Fibroblast of the aortic adventitia (primary cell): ENCODE results near the gene PLXDC1. TPM values are rescaled to one million over a fixed set of nuclear protein-coding genes. Genes with fewer than 3 reads are reported as not detected.

Experiments used
- DNase-seq: peaks from one replicate; pipeline ENCODE4 v3.0.0-alpha.2; 2010; ENCODE audit warnings: low read depth
- H3K4me3 ChIP-seq: 2 replicates; pipeline ENCODE4 v1.5.1; 2011; ENCODE audit warnings: low read depth, mild to moderate bottlenecking, control low read depth, low read length, moderate library complexity
- total RNA-seq: library from RNA; depleted of rRNA; stranded (reverse); fragments of >200 nt; gene quantifications from 2 replicates; pipeline ENCODE4 v1.2.3, GENCODE V29; 2012; ENCODE audit warnings: low replicate concordance
- TF ChIP-seq, protein P1 (sequence below): IDR thresholded peaks from 2 replicates; pipeline ENCODE4 v1.5.1; 2011; ENCODE audit warnings: mild to moderate bottlenecking, low read length, control low read depth, inconsistent platforms; ENCODE audit not compliant: insufficient read depth

PLXDC1 gene
- total RNA-seq, 1 donor, result 3.3 TPM

DNA sequence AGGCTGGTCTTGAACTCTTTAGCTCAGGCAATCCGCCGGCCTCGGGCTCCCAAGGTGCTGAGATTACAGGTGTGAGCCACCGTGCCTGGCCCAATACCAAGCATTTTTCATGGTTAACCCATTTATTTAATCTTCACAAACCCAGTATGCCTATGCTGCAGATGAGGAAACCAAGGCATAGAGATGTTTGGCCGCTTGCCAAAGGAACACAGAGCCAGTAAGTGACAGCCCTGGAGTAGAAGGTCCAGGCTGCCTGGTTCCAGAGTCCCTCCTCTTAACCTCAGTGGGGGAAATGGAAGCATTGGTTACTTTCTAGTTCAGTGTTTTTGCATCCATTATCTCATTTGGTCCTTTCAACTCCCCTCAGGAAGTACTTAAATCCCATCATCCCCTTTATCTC is 29.9 kb upstream of the PLXDC1 start:
- TF ChIP-seq, protein P1, sequence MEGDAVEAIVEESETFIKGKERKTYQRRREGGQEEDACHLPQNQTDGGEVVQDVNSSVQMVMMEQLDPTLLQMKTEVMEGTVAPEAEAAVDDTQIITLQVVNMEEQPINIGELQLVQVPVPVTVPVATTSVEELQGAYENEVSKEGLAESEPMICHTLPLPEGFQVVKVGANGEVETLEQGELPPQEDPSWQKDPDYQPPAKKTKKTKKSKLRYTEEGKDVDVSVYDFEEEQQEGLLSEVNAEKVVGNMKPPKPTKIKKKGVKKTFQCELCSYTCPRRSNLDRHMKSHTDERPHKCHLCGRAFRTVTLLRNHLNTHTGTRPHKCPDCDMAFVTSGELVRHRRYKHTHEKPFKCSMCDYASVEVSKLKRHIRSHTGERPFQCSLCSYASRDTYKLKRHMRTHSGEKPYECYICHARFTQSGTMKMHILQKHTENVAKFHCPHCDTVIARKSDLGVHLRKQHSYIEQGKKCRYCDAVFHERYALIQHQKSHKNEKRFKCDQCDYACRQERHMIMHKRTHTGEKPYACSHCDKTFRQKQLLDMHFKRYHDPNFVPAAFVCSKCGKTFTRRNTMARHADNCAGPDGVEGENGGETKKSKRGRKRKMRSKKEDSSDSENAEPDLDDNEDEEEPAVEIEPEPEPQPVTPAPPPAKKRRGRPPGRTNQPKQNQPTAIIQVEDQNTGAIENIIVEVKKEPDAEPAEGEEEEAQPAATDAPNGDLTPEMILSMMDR, result no peak
- no peak for DNase-seq
- no peak overlapping the region for H3K4me3 ChIP-seq

DNA sequence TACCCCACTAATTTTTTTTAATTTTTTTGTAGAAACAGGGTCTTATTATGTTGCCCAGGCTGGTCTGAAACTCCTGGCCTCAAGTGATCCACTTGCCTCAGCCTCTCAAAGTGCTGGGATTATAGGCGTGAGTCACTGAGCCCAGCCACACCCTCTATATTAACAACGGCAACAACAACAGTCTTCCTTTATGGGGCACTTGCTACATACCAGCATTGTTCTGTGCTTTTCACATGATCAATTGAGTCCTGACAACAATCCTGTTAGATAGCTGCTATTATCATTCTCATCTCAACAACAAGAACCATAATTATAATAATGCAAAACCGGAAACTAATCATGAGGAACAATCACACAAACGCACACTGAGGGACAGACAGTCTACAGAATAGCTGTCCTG is 27.1 kb upstream of the PLXDC1 start:
- DNase-seq, result peak; percentile 56
- no peak overlapping the region for H3K4me3 ChIP-seq
- TF ChIP-seq, protein P1, result no peak

DNA sequence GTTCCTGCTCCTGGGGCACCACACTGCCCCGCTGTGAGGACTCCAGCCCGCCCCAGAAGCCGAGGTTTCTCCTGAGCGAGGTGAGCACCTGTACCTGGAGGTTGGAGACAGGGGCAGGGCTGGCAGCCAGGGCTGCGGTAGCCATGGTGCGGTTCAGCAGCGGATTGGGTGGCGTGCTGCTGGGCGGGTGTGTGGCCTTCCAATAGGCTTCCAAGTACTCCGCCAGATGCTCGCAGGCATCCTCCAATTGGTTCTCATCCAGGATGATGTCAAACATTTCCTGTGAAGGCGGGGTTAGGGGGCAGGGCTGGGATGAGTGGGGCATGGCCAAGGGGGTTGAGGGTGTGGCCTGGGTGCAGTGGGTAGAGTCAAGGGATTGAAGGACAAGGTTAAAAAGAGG is 25.8 kb upstream of the PLXDC1 start:
- no peak overlapping the region for H3K4me3 ChIP-seq
- DNase-seq, result peak; percentile 47

DNA sequence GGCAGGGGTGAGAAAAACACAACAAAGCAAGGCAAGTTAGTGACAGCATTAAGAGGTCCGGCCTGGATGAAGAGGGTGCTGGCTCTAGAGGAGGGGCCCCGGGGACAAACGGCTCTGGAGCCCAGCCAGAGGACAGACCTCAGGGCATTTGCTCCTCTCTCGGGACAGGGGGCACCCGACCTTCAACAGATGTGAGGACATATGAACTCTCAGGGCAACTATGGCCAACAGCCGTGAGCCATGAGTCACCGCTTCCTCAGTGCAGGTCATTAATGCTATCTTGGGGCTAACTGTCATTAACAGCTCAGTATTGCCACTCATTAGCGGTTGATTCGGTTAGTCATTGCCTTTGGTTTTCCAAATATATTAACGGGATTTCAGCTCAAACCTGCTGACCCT is 24.3 kb upstream of the PLXDC1 start:
- TF ChIP-seq, protein P1, result no peak
- no peak overlapping the region for H3K4me3 ChIP-seq
- no peak for DNase-seq

More for the DNA sequence above, 25.8 kb upstream of the PLXDC1 start:
- TF ChIP-seq, protein P1, result no peak

DNA sequence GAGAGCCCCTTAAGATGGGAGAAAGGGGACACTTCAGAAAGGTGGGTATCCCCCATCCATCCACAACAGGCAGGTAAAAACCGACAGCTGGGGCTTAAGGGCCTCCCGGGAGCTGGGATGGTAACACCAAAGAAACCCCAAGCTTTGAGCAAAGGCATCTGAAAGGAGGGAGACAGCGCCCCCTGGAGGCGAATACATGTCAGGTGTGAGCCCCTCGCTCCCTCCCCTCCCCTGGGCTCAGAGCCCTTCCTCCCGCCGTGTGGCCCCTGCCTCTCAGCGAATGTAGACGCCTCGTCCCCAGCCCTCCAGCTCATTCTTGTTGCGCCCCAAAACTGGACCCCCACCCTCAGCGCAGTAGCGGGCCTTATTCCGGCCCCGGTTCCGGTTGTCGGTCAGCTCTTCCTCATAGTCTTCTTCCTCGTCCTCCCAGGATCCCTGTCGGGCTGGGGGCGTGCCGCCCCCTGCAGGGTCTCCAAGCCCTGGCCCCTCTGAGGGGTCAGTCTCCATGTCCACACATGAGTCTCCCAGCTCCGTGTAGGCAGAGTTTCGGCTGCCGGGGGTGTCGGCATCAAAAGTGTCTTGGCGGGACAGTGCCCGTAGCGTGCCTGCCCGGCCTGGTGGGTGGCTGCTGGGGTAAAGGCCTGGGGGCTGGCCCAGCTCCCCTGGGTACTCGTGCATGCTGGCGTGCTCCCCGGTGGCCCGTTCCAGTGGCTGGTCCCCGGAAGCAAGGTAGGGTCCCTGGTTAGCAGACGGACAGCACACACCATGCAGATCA is 23.7 kb upstream of the PLXDC1 start:
- no peak overlapping the region for H3K4me3 ChIP-seq
- TF ChIP-seq, protein P1, result peak; percentile 73
- peak; percentile 63 for DNase-seq

DNA sequence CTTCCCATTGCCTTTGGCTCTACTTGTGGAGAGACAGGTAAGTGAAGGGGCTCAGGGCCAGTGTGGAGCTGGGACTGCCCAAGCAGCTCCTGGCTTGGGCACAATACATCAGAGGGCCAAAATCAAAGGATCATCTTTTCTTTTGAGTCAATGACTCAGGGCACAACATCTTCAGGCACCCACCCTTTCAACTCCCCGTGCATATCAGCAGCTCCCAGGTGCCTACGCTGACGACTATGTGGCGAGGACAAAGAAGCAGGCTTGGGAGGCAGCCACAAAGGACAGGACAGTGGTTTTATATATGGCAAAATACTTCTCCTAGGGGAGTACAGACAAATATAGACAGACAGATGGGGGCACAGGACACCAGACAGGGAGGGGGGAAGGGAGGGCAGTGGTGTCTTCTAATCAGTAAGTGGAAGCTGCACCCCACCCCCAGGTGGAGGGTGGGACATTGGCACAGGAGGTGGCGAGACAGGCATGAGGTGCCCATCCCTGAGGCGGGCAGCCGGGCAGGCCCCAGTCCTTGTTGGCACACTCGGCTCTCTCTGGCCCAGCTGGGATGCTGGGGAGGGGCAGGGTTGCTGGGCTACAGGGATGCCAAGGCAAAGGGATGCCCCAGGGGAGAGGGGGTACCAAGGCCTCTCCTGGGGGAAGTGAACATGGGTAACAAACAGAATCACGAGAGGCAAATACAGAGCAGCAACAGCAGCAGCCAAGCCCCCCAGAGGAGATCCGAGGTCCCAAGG is 22.3 kb upstream of the PLXDC1 start:
- TF ChIP-seq, protein P1, result no peak
- DNase-seq, result no peak
- H3K4me3 ChIP-seq, result no peak overlapping the region
